GM19452 (cell line): ENCODE results near the gene ANKRD13C.

Source experiments
- ATAC-seq: cut with Tn5 transposase; IDR thresholded peaks from one replicate; pipeline ENCODE4 v1.9.1; 2021; ENCODE audit not compliant: unreplicated experiment

The ANKRD13C gene

GRCh38 chr1:70221238-70222121 lies 133.0 kb downstream of the ANKRD13C start, which contains the start of gene SRSF11:
TSS of gene SRSF11 (plus strand) at chr1:70221380. CDS start at chr1:70221637, 257 bp downstream.
- ATAC-seq: peak; percentile 93

- ATAC-seq: peak; percentile 9
These were observed 133.8 kb downstream of the ANKRD13C start for GRCh38 chr1:70220517-70221237.

- ATAC-seq: no peak
These were observed 134.5 kb downstream of the ANKRD13C start for GRCh38 chr1:70220015-70220414.

- no peak for ATAC-seq
These were observed 143.0 kb downstream of the ANKRD13C start for GRCh38 chr1:70211541-70211940.

GRCh38 chr1:70210820-70211219 lies 143.7 kb downstream of the ANKRD13C start:
- ATAC-seq: no peak
